ENCODE data around the gene FEM1B.
A peak's percentile ranks its signal among the peaks of the same experiment; 100 is the strongest.

FEM1B gene

DNA sequence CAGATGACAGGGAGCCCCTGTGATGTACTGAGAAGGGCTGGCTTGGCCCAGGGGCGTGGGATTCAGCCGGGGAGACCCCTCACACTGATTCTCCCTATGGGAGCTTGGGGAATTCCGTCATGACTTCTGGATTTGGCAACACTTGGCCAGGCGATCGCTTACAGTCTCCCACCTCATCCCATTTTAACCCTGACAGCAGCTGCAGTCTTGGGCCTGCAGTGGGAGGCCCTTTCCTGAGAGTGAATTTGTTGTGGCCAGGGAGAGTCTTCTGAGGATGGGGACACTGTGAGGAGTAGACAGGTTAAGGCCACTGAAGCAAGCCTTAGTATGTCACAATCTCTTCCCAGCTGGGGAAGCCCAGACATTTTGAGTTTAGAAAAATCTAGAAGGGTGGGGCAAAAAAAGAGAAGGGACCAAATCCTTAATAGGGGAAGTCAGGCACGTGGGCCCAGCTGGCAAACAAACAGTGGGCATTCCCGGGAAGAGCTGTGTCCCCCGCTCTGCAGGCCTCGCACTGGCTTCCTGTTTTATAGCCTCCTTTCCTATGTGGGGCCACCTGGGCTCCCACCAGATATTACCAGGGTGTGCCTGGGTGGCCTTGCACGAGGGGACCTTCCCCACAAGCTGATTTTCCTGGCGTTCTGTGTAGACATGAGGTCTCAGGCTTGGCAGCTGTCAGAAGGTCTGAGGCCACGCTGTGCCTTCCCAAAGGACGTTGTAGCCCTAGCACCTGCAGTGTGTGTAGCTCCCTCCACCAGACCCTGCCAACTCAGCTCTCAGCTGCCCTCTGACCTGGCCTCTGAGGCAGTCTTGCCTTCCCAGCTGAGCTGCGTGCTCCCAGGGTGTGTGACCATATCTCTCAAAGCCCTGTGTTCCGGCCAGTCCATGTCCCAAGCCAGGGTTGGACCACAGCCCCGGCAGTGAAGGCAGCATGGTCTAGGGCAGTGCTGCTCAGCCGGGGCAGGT is 64.5 kb downstream of the FEM1B start (continued):
- TF ChIP-seq ZNF571 (tag by site-specific recombination; IDR thresholded peaks at IDR 0.05), result no peak

DNA sequence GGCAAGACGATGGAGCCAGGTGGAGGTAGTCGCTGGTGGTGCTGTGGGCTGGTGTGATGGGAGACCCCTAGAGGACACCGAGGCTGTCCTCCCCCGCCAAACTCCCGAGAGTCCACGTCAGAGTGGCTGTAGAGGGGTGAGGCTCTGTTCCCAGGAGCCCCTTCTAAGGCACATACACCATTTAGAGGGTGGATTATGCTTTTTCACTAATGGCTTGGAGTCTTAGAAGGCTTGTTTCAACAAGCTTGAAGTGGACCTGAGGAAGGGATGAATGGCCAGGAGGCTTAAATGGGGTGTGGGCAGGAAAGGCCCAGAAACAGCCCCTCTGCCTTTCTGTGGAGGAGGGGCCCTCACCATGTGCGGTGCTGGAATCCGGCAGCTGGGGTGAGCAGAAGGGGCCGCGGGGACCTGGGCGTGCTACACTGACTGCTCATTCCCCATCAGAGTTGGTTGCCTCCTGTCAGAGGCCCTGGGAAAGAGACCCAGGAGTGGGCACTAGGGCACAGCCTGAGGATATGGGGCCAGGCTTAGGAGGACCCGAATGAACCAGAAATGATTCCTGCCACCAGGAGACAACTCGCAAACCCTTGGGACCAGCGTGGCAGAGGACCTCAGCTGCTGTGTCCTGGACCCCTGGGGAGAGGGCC is 66.2 kb downstream of the FEM1B start:
- Histone ChIP-seq H3K36me3 (ENCODE audit: control insufficient read depth in 2 of 2, insufficient read depth in 1 of 2, low read length in 2 of 2) (no peaks in the 10 kb centered on the region), H3K27ac (ENCODE audit: extremely low read depth, low read depth, low read length) (no peak overlapping the region), H3K4me1 (ENCODE audit: control insufficient read depth, insufficient read depth, low read length) (no peaks in the 10 kb centered on the region), H3K9me3 (ENCODE audit: control insufficient read depth, insufficient read depth, low read depth, low read length) (no peaks in the 10 kb centered on the region), H3K4me3 (ENCODE audit: low read depth, low read length) (no peak overlapping the region)
- ChIA-PET CTCF (interaction anchor here (0.6 to 2.3 kb wide), 4 partner anchors 37 to 581 kb away, joined by 3 to 10 read pairs (median 4); no protein-coding TSS in a partner anchor), POLR2A (no interaction called here)
- TF ChIP-seq YY1 (tag by site-specific recombination; IDR thresholded peaks at IDR 0.05) (no peak), ZNF416 (tag by site-specific recombination; IDR thresholded peaks at IDR 0.05) (no peak), ZNF214 (tag by site-specific recombination; IDR thresholded peaks at IDR 0.05; ENCODE audit: borderline replicate concordance) (no peak)

DNA sequence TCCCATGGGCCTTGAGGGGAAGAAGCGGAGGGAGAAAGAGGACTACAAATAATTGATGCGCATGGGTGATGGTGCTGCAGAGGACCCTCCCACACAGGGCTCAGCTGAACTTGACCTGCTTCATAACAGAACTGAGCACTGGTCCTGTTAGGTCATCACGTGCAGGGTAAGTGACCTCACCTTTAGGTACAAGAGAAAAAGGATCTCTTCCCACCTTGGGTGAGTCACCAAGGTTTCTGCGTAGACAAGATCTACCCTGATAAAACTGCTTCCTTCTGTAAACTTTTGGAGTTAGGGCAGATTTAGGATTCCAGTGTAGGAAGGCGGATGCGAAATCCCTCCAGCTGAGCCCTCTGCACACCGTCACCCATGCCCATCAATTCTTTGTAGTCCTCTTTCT is 67.1 kb downstream of the FEM1B start:
- POLR2A ChIA-PET, result no interaction called here
- Histone ChIP-seq H3K9me3 (ENCODE audit: control insufficient read depth, insufficient read depth, low read depth, low read length) (no peaks in the 10 kb centered on the region), H3K4me3 (ENCODE audit: low read depth, low read length) (no peak overlapping the region), H3K4me1 (ENCODE audit: control insufficient read depth, insufficient read depth, low read length) (no peaks in the 10 kb centered on the region), H3K36me3 (ENCODE audit: control insufficient read depth in 2 of 2, insufficient read depth in 1 of 2, low read length in 2 of 2) (no peaks in the 10 kb centered on the region), H3K27ac (ENCODE audit: extremely low read depth, low read depth, low read length) (no peak overlapping the region)
- CTCF ChIA-PET, result interaction anchor here (1.0 to 2.3 kb wide), 2 partner anchors 28 to 38 kb away, joined by 4 to 10 read pairs; no protein-coding TSS in a partner anchor
- TF ChIP-seq, protein P1, sequence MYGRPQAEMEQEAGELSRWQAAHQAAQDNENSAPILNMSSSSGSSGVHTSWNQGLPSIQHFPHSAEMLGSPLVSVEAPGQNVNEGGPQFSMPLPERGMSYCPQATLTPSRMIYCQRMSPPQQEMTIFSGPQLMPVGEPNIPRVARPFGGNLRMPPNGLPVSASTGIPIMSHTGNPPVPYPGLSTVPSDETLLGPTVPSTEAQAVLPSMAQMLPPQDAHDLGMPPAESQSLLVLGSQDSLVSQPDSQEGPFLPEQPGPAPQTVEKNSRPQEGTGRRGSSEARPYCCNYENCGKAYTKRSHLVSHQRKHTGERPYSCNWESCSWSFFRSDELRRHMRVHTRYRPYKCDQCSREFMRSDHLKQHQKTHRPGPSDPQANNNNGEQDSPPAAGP (tag by site-specific recombination; IDR thresholded peaks at IDR 0.05), result peak; percentile 45; the same call in 1 of the 2 replicates
- no peak for TF ChIP-seq ZNF211 (tag by site-specific recombination; IDR thresholded peaks at IDR 0.05; ENCODE audit: low read depth)
- TF ChIP-seq ZEB2 (tag by site-specific recombination; IDR thresholded peaks at IDR 0.05), result no peak
- TF ChIP-seq, protein P2, sequence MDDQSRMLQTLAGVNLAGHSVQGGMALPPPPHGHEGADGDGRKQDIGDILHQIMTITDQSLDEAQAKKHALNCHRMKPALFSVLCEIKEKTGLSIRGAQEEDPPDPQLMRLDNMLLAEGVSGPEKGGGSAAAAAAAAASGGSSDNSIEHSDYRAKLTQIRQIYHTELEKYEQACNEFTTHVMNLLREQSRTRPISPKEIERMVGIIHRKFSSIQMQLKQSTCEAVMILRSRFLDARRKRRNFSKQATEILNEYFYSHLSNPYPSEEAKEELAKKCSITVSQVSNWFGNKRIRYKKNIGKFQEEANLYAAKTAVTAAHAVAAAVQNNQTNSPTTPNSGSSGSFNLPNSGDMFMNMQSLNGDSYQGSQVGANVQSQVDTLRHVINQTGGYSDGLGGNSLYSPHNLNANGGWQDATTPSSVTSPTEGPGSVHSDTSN (CRISPR knock-in tag; IDR thresholded peaks at IDR 0.05), result no peak
- no peak for TF ChIP-seq BCL11B (tag by site-specific recombination; IDR thresholded peaks at IDR 0.05; ENCODE audit: low read depth)
- peak; percentile 45 for TF ChIP-seq ZFHX2 (tag by site-specific recombination; conservative IDR thresholded peaks at IDR 0.05)
- TF ChIP-seq, protein P3, sequence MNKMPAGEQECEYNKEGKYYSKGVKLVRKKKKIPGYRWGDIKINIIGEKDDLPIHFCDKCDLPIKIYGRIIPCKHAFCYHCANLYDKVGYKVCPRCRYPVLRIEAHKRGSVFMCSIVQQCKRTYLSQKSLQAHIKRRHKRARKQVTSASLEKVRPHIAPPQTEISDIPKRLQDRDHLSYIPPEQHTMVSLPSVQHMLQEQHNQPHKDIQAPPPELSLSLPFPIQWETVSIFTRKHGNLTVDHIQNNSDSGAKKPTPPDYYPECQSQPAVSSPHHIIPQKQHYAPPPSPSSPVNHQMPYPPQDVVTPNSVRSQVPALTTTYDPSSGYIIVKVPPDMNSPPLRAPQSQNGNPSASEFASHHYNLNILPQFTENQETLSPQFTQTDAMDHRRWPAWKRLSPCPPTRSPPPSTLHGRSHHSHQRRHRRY (tag by site-specific recombination; IDR thresholded peaks at IDR 0.05), result no peak
- TF ChIP-seq ZNF366 (tag by site-specific recombination; conservative IDR thresholded peaks at IDR 0.05), result peak; percentile 53
- peak; percentile 78 for TF ChIP-seq ZNF629 (tag by site-specific recombination; IDR thresholded peaks at IDR 0.05)
- peak; percentile 62 for TF ChIP-seq EGR2 (tag by site-specific recombination; IDR thresholded peaks at IDR 0.05; ENCODE audit: low read depth)
